ENCODE results near the gene CLTA. TPM values are rescaled to one million over a fixed set of nuclear protein-coding genes. Genes with fewer than 3 reads are reported as not detected.

CLTA gene
- polyA plus RNA-seq, 1 donor (not counting 4 experiments of a cell fraction or from before 2014, with no cell fraction given), result 325 TPM

- Histone ChIP-seq H3K4me2 (ENCODE audit: control insufficient read depth, extremely low read depth, insufficient read depth, low read depth, low read length) (no peak overlapping the region), H3K27ac (ENCODE audit: control insufficient read depth, insufficient read depth, low read length) (no peak overlapping the region), H3K36me3 (ENCODE audit: control insufficient read depth in 2 of 2, extremely low read depth in 1 of 2, insufficient read depth in 2 of 2, low read length in 2 of 2) (no peaks in the 10 kb centered on the region), H3K9ac (ENCODE audit: control insufficient read depth, extremely low read depth, insufficient read depth, low read length) (no peak overlapping the region), H2AFZ (ENCODE audit: control insufficient read depth, low read length) (no peak overlapping the region), H3K9me1 (ENCODE audit: control insufficient read depth, extremely low read depth, insufficient read depth, low read length) (no peaks in the 10 kb centered on the region), H3K4me1 (ENCODE audit: control insufficient read depth, extremely low read depth, insufficient read depth, low read length) (peaks cover 7% of the 10 kb centered on the region), H3K4me3 (ENCODE audit: control insufficient read depth in 2 of 3, extremely low read depth in 1 of 3, insufficient read depth in 2 of 3, low read depth in 1 of 3, low read length in 3 of 3) (no peak overlapping the region), H3K9me3 (ENCODE audit: control insufficient read depth, low read depth, low read length) (no peaks in the 10 kb centered on the region), H3K27me3 (ENCODE audit: control insufficient read depth, extremely low read depth, insufficient read depth, low read length) (peaks cover 2% of the 10 kb centered on the region), H4K20me1 (ENCODE audit: control insufficient read depth, extremely low read depth, insufficient read depth, low read length) (no peaks in the 10 kb centered on the region), H3K79me2 (ENCODE audit: control insufficient read depth, insufficient read depth, low read length) (no peaks in the 10 kb centered on the region)
- TF ChIP-seq EZH2 (IDR thresholded peaks at IDR 0.05; ENCODE audit: low read length) (no peak), CTCF (optimal IDR thresholded peaks at IDR 0.05 in 1 of 3, IDR thresholded peaks at IDR 0.05 in 1 of 3, conservative IDR thresholded peaks at IDR 0.05 in 1 of 3; ENCODE audit: extremely low read depth in 1 of 3, insufficient read depth in 2 of 3, low read length in 3 of 3) (no peak)
- DNase-seq (ENCODE audit: low read depth, low spot score), result no peak
- dilution Hi-C loops (cut with MboI; ENCODE audit: extremely low pct_ligation_motif_present, low sequenced_read_pairs), result no loop called here
- no peak for FAIRE-seq
These were observed 29.5 kb upstream of the CLTA start for GRCh38 chr9:36161187-36161586.

- no peaks in the 10 kb centered on the region for H3K9me1 ChIP-seq (ENCODE audit: control insufficient read depth, extremely low read depth, insufficient read depth, low read length)
- H3K4me1 ChIP-seq (ENCODE audit: control insufficient read depth, extremely low read depth, insufficient read depth, low read length), result peaks cover 10% of the 10 kb centered on the region
- no peak overlapping the region for H2AFZ ChIP-seq (ENCODE audit: control insufficient read depth, low read length)
- no peak overlapping the region for H3K4me3 ChIP-seq (ENCODE audit: control insufficient read depth in 2 of 3, extremely low read depth in 1 of 3, insufficient read depth in 2 of 3, low read depth in 1 of 3, low read length in 3 of 3)
- no peak for TF ChIP-seq EZH2 (IDR thresholded peaks at IDR 0.05; ENCODE audit: low read length)
- TF ChIP-seq CTCF (optimal IDR thresholded peaks at IDR 0.05 in 1 of 3, IDR thresholded peaks at IDR 0.05 in 1 of 3, conservative IDR thresholded peaks at IDR 0.05 in 1 of 3; ENCODE audit: extremely low read depth in 1 of 3, insufficient read depth in 2 of 3, low read length in 3 of 3), result no peak
- peaks cover 2% of the 10 kb centered on the region for H3K27me3 ChIP-seq (ENCODE audit: control insufficient read depth, extremely low read depth, insufficient read depth, low read length)
- FAIRE-seq (no peak), DNase-seq (ENCODE audit: low read depth, low spot score) (no peak)
- H3K4me2 ChIP-seq (ENCODE audit: control insufficient read depth, extremely low read depth, insufficient read depth, low read depth, low read length), result no peak overlapping the region
- no peaks in the 10 kb centered on the region for H3K79me2 ChIP-seq (ENCODE audit: control insufficient read depth, insufficient read depth, low read length)
- H4K20me1 ChIP-seq (ENCODE audit: control insufficient read depth, extremely low read depth, insufficient read depth, low read length), result no peaks in the 10 kb centered on the region
- no peaks in the 10 kb centered on the region for H3K9me3 ChIP-seq (ENCODE audit: control insufficient read depth, low read depth, low read length)
- no peak overlapping the region for H3K9ac ChIP-seq (ENCODE audit: control insufficient read depth, extremely low read depth, insufficient read depth, low read length)
- H3K36me3 ChIP-seq (ENCODE audit: control insufficient read depth in 2 of 2, extremely low read depth in 1 of 2, insufficient read depth in 2 of 2, low read length in 2 of 2), result no peaks in the 10 kb centered on the region
- dilution Hi-C loops (cut with MboI; ENCODE audit: extremely low pct_ligation_motif_present, low sequenced_read_pairs), result no loop called here
- no peak overlapping the region for H3K27ac ChIP-seq (ENCODE audit: control insufficient read depth, insufficient read depth, low read length)
These were observed 28.4 kb upstream of the CLTA start for GRCh38 chr9:36162211-36162738.
